Measurements from ENCODE around the gene MINDY3.

Gene MINDY3

DNA sequence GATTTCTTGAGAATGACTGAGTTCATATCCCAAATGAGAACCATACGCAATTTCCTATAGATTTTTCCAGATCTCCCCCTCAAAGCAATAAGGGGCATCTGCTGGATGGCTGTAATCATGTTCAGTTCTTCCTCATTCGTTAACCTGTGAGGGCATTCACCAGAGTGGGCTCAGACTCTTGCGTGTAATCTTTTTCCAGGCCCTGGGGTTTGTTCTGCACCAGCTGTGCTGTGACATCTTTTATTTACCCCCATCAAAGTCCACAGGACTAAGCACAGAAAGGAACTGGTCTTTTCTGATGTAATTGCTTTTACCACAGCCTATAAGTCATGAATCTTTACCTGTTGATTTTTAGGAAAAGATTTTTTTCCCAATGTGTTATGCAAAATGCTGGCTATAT, 112.7 kb downstream of the MINDY3 start:
- H3K9me3 Mint-ChIP-seq, result no peaks in the 10 kb centered on the region
- no peak overlapping the region for H3K27ac Mint-ChIP-seq
- H3K4me3 Mint-ChIP-seq, result no peak overlapping the region
- ATAC-seq, result no peak
- H3K4me1 Mint-ChIP-seq, result no peaks in the 10 kb centered on the region
- DNase-seq (ENCODE audit: low spot score in 2 of 2), result no peak
- H3K36me3 Mint-ChIP-seq, result no peaks in the 10 kb centered on the region

DNA sequence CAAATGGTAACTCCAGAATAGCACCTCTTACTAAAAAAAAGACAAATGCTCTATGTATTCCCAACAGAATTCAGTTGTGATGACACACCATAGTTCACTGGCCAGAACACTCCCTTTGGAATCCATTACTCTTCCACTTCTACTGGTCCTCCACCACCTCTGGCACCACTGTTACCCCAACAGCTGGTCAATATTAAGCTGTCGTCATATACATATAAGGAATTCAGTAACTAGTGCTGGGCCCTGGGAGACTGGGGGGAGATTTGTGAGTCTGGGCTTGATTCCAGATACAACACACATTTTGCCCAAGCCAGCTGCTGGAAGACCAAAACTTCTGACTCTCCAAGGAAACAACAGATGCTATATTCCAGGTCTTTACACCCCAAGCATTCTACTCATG, 114.6 kb downstream of the MINDY3 start:
- no peak for DNase-seq (ENCODE audit: low spot score in 2 of 2)
- ATAC-seq, result no peak
- Mint-ChIP-seq H3K9me3 (no peaks in the 10 kb centered on the region), H3K4me1 (no peaks in the 10 kb centered on the region), H3K27ac (no peak overlapping the region), H3K4me3 (no peak overlapping the region), H3K36me3 (no peaks in the 10 kb centered on the region)

DNA sequence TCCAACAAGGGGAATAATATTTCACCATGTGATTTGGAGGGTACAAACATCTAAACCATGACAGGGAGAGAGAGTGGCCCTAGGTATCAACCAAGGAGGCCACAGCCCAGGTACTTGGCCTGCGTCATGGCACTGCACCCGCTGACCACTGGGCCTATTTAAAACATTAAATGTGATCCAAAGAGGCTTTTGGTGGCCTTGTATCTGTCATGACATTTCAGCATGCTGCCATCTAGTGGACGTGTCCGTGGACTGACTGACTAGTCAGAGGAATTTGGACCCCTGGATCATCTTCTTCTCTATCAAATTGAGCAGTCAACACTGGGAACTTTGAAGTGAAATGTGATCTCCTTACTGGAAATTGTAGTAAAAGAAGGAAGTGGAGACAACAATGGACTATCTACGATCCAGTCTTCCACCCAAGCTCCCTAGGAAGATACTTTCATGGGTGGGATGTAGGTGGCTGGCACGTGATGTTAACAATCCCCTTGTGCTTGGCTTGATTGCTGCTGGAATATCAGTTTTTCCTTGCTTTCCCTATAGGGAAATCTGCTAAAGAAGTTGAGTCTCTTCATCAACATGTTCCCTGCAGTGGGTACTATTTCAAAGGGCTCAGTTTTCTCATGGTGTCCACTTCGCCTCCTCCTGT, 116.0 kb downstream of the MINDY3 start:
- no peak overlapping the region for H3K4me3 Mint-ChIP-seq
- H3K4me1 Mint-ChIP-seq, result no peaks in the 10 kb centered on the region
- DNase-seq (ENCODE audit: low spot score in 2 of 2) (peak in 1 of 2 donors; percentile 63), ATAC-seq (peak; percentile 35)
- no peaks in the 10 kb centered on the region for H3K36me3 Mint-ChIP-seq
- H3K27ac Mint-ChIP-seq, result no peak overlapping the region
- H3K9me3 Mint-ChIP-seq, result no peaks in the 10 kb centered on the region

DNA sequence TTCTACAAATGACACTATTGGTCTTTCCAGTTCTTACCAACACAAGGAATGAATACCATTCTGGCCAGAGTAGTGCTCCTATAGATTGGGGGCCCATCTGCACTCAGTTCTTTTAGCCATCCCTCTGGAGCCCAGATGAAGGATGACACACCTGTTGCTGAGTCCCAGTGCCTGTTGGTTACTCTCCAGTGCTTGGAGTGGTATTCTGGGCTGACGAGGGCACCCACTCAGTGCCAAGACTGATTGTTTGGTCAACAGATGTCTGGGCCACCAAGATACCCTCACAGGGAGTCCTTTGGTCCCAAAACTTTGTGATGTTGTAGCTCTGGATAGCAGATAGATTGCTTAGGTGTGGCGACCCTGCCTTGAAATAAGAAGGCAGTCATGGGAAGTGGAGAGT, 116.9 kb downstream of the MINDY3 start:
- Mint-ChIP-seq H3K27ac (no peak overlapping the region), H3K36me3 (no peaks in the 10 kb centered on the region), H3K9me3 (no peaks in the 10 kb centered on the region), H3K4me1 (no peaks in the 10 kb centered on the region), H3K4me3 (no peak overlapping the region)
- ATAC-seq (no peak), DNase-seq (ENCODE audit: low spot score in 2 of 2) (no peak)

DNA sequence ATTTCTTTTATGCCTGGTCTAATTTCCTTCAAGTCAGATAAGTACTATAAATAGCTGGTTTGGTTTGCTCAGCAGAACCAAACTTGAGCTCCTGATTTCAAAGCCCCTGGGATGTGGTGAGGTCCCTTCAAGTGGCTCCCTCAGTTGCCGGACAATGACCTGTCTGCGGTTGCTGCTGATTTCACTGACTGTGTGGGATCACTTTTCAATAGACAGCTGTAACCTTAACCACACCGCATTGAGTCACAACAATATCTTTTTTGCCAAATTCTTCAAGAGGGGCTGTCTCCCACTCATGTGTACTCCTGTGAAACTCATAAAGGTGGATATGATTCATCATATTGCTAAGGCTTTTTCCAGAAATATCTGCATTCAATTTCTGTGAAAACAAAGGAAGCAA, 117.5 kb downstream of the MINDY3 start:
- Mint-ChIP-seq H3K4me1 (no peaks in the 10 kb centered on the region), H3K9me3 (no peaks in the 10 kb centered on the region), H3K36me3 (no peaks in the 10 kb centered on the region), H3K27ac (no peak overlapping the region), H3K4me3 (no peak overlapping the region)
- ATAC-seq, result no peak
- DNase-seq (ENCODE audit: low spot score in 2 of 2), result no peak

DNA sequence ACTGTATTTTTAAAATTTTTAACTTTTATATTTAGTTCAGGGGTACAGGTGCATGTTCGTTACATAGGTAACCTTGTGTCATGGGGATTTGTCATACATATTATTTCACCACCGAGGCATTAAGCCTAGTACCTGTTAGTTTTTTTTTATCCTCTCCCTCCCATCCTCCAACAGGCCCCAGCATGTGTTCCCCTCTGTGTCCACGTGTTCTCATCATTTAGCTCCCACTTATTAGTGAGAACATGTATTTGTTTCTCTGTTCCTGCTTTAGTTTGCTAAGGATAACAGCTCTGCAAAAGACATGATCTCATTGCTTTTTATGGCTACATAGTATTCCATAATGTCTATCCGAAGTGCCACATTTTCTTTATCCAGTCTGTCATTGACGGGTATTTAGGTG, 118.2 kb downstream of the MINDY3 start:
- Mint-ChIP-seq H3K36me3 (no peaks in the 10 kb centered on the region), H3K27ac (no peak overlapping the region), H3K4me3 (no peak overlapping the region), H3K9me3 (no peaks in the 10 kb centered on the region), H3K4me1 (no peaks in the 10 kb centered on the region)
- no peak for DNase-seq (ENCODE audit: low spot score in 2 of 2)
- no peak for ATAC-seq

DNA sequence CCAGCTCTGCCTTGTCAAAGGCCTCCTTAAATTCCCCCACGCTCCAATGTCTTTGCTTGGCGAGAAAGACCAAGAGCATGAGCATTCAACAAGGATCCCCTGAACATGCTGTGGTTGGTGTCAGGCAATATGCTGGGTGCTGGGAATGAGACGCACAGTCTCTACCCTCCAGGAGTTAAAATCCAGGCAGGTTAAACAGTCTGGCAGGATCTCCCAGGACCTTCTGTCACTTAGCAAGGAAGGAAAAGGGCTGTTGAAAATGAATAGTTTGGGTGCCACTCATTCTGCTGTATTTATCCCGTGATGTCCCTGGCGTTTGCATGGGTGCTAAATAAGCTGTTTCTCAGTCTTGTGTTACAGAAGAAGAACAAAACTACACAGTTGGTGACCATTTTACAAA, 118.7 kb downstream of the MINDY3 start:
- DNase-seq (ENCODE audit: low spot score in 2 of 2) (no peak), ATAC-seq (no peak)
- Mint-ChIP-seq H3K4me3 (no peak overlapping the region), H3K4me1 (no peaks in the 10 kb centered on the region), H3K36me3 (no peaks in the 10 kb centered on the region), H3K9me3 (no peaks in the 10 kb centered on the region), H3K27ac (no peak overlapping the region)

DNA sequence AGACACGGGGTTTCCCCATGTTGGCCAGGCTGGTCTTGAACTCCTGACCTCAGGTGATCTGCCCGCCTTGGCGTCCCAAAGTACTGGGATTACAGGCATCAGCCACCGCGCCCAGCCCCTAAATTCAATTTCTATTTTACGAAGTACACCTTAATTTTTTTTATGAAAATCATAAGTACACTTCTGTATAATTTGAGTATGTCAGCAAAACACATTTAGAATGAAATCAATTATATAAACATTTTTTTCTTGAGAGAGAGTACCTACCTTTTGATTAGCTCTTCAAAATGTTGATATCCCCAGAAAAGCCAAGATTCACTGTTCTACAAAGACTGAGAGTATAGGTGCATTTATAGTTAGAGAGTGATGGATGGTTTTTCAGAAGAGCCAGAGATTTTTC, 120.0 kb downstream of the MINDY3 start:
- H3K27ac Mint-ChIP-seq, result no peak overlapping the region
- no peak for ATAC-seq
- no peaks in the 10 kb centered on the region for H3K36me3 Mint-ChIP-seq
- H3K4me1 Mint-ChIP-seq, result no peaks in the 10 kb centered on the region
- H3K4me3 Mint-ChIP-seq, result no peak overlapping the region
- no peaks in the 10 kb centered on the region for H3K9me3 Mint-ChIP-seq
- no peak for DNase-seq (ENCODE audit: low spot score in 2 of 2)

DNA sequence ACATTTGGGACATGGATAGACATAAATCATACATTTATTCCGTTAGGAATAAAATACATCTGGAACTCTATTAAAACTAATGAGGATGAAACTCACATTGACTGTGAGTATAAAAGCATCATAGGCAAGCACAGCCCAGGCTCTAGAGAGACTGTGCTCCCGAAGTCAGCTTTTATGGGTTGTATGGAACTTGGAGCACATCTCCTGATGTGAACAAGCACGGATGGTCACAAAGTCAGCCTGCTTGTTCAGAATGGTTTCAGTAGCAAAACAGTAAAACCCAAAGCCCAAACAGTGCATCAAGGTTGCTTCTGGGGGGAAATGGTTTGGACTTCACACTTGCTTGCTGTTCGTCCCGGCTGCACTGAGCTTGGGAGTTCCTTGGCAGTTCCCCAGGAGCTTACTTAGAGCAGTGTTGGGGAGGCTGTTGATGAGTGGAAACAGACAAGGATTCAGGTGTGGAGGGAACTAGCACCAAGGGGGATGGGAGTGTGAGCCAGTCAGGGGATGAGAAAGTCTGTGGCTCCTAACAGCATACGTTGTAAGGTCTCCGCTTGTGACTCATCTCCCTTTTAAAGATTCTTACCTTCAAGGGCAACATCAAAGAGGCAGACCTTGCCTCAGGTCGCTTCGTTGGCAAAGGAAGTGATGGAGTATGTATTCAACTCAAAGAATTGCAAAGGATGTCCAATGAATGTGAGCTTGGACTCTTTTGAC, 120.9 kb downstream of the MINDY3 start:
- H3K4me3 Mint-ChIP-seq, result no peak overlapping the region
- peak in 1 of 2 donors; percentile 23 for DNase-seq (ENCODE audit: low spot score in 2 of 2)
- H3K36me3 Mint-ChIP-seq, result no peaks in the 10 kb centered on the region
- peak; percentile 36 for ATAC-seq
- no peaks in the 10 kb centered on the region for H3K9me3 Mint-ChIP-seq
- no peaks in the 10 kb centered on the region for H3K4me1 Mint-ChIP-seq
- H3K27ac Mint-ChIP-seq, result no peak overlapping the region

DNA sequence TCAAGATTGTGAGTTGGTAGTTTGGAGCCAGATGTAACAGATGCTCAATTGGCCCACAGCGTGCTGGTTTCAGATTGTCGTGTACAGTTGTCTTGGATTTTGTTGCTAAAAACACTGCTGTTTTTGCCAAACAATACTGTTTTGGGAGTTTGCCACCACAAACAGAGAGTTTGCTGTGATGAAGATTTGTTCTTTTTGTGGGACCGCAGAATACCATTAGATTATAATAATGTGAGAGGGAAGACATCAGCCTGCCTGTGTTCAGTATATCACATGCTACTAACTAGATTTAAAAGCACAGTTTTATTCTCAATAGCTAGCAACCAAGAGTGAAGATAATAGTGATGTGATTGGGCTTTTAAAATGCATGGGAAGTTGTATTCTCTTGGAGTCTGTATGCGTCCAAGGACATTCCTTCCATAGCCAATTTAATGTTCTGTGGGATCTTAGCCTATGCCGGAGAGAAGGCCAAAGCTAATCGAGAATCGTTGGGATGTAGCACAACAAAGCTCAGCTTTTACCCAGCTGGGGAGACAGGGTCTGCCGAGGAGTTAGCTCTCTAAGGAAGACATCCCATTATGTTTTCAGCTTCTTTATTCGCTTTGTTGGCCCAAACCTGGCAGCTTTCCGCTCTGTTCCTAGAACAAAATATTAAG, 121.9 kb downstream of the MINDY3 start:
- H3K9me3 Mint-ChIP-seq, result no peaks in the 10 kb centered on the region
- no peak overlapping the region for H3K27ac Mint-ChIP-seq
- DNase-seq (ENCODE audit: low spot score in 2 of 2), result no peak
- no peaks in the 10 kb centered on the region for H3K36me3 Mint-ChIP-seq
- no peaks in the 10 kb centered on the region for H3K4me1 Mint-ChIP-seq
- no peak for ATAC-seq
- H3K4me3 Mint-ChIP-seq, result no peak overlapping the region

DNA sequence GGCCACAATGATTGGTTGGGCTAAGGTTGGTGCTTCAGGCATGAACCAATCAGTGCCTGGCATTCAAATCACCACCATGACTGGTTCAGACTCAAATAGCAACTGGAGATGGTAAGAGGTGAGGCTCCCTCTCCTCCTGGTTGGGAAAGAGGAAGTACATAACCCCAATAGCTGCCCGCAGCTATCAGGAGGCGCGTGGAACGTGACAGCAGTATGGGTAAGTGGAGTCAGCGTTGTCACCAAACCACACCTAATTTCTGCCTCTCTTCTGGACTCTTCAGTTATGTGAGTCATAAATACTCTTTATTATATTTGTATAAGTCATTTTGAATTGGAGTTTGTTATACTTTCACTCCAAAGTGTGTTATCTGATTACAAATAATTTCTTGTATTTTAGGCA, 122.7 kb downstream of the MINDY3 start:
- H3K4me3 Mint-ChIP-seq, result no peak overlapping the region
- DNase-seq (ENCODE audit: low spot score in 2 of 2) (no peak), ATAC-seq (no peak)
- H3K9me3 Mint-ChIP-seq, result no peaks in the 10 kb centered on the region
- H3K4me1 Mint-ChIP-seq, result no peaks in the 10 kb centered on the region
- no peak overlapping the region for H3K27ac Mint-ChIP-seq
- H3K36me3 Mint-ChIP-seq, result no peaks in the 10 kb centered on the region

DNA sequence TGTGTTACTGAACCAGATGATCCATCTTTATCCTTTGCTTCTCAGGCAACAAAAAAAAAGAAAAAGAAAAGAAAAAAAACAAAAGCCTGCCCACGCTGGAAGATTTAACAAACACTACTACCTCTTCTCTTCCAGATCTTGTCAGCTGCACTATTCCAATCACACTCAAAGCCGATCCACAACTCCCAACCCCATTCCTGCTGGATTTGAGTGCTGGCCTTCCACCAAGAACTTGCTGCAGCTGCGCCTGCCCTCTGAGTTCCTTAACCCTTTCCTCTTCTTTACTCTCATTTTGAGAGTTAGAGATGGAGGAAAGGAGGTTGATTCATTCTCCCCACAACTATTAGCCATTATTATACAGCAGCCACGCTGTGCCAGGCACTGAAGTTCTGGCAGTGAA, 124.5 kb downstream of the MINDY3 start:
- Mint-ChIP-seq H3K27ac (no peak overlapping the region), H3K36me3 (no peaks in the 10 kb centered on the region), H3K9me3 (no peaks in the 10 kb centered on the region), H3K4me1 (no peaks in the 10 kb centered on the region), H3K4me3 (no peak overlapping the region)
- DNase-seq (ENCODE audit: low spot score in 2 of 2) (no peak), ATAC-seq (no peak)

DNA sequence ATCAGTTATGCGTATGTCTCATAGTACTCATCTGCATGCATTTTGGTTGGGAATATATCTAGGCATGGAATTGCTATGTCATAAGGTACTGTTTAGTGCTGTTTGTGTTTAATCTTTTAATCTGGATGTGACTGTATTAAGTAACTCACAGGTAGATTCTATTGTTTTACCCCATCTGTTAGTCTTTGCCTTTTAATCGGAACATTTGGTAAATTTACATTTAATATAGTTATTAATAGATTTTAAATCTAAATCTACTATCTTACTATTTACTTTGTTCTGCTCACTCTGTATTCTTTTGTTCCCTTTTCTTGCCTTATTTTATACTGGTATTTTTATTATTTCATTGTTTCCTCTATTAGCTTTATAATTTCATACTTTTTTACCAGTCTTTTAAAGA, 130.0 kb downstream of the MINDY3 start:
- Mint-ChIP-seq H3K27ac (no peak overlapping the region), H3K4me3 (no peak overlapping the region), H3K36me3 (no peaks in the 10 kb centered on the region), H3K4me1 (no peaks in the 10 kb centered on the region), H3K9me3 (peaks cover 2% of the 10 kb centered on the region)
- DNase-seq (ENCODE audit: low spot score in 2 of 2) (no peak), ATAC-seq (no peak)

DNA sequence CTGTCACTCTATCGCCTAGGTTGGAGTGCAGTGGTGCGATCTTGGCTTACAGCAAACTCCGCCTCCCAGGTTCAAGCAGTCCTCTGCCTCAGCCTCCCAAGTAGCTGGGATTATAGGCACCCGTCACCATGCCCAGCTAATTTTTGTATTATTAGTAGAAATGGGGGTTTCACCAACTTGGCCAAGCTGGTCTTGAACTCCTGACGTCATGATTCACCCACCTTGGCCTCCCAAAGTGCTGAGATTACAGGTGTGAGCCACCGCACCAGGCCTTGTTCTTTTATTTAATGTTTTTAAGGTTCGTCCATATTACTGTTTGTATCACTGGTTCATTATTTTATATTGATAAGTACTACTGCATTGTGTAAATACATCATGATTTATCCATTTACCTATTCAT, 130.4 kb downstream of the MINDY3 start:
- Mint-ChIP-seq H3K9me3 (peaks cover 2% of the 10 kb centered on the region), H3K4me1 (no peaks in the 10 kb centered on the region), H3K4me3 (no peak overlapping the region), H3K36me3 (no peaks in the 10 kb centered on the region), H3K27ac (no peak overlapping the region)
- DNase-seq (ENCODE audit: low spot score in 2 of 2) (no peak), ATAC-seq (no peak)

Data from stimulated activated effector memory CD8-positive, alpha-beta T cell treated with anti-CD3 and anti-CD28 coated beads, Interleukin-12 subunit alpha, Interleukin-12 subunit beta, amount 100 ng/mL, for 72 hours (primary cell).